Neural progenitor cell (in vitro differentiated cells): ENCODE results near the gene CPD.

Experiments
- CTCF ChIP-seq: fragments of 200-600 bp; sonication (generic); IDR thresholded peaks from 2 replicates; pipeline ENCODE4 v1.5.1; 2017; ENCODE audit warnings: antibody characterized with exemption, mild to moderate bottlenecking
- EZH2 ChIP-seq: fragments of 200-600 bp; sonication (generic); IDR thresholded peaks from 2 replicates; pipeline ENCODE4 v1.6.1; 2017; ENCODE audit warnings: antibody characterized with exemption, mild to moderate bottlenecking, moderate library complexity
- EZH2phosphoT487 ChIP-seq: fragments of 200-600 bp; sonication (generic); IDR thresholded peaks from 2 replicates; pipeline ENCODE4 v1.6.1; 2017; ENCODE audit warnings: antibody characterized with exemption

DNA sequence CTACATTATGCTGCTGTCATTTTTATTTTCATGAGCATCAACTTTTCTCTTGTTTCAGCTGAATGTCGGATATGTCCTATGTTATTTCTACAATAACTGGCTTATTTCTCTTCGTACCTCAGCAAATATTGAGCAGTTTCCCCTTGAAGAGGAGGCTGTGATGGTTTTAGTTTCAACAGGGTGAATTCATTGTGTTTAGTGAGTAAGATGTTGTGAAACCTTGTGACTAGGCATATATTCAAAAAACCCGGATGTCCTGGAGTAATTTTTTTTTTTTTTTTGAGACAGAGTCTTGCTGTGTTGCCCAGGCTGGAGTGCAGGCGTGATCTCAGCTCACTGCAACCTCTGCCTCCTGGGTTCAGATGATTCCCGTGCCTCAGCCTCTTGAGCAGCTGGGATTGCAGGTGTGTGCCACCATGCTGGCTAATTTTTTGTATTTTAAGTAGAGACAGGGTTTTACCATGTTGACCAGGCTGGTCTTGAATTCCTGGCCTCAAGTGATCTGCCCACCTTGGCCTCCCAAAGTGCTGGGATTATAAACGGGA lies 11.1 kb downstream of the CPD start:
- TF ChIP-seq CTCF (no peak), EZH2 (no peak), EZH2phosphoT487 (no peak)
